Measurements from ENCODE around the gene SLC38A10. TPM values are rescaled to one million over a fixed set of nuclear protein-coding genes. Genes with fewer than 3 reads are reported as not detected.

Gene SLC38A10
- total and polyA plus RNA-seq, 2 of the 4 experiments (the other 2 are of a cell fraction) = 12.7 to 46.7 TPM

GRCh38 chr17:81232616-81233241 lies 62.4 kb downstream of the SLC38A10 start:
- no peak overlapping the region for H2AFZ ChIP-seq (replicated peaks; ENCODE audit: low read length, poor library complexity)
- H3K4me2 ChIP-seq (ENCODE audit: low read depth, low read length) = no peak overlapping the region
- H3K9me1 ChIP-seq (ENCODE audit: insufficient read depth, low read length) = 0 out of 2 replicates have a peak, but pooled peaks cover 4% of the 10 kb centered on the region
- in situ Hi-C loops (cut with MboI; ENCODE audit: low sequenced_read_pairs) = no loop called here
- H2BK20ac ChIP-seq (ENCODE audit: low read depth, low read length) = no peak overlapping the region
- peaks cover 31% of the 10 kb centered on the region for H4K20me1 ChIP-seq (ENCODE audit: insufficient read depth, low read length)
- ChIA-PET CTCF (no interaction called here), POLR2A (ENCODE audit: unreplicated experiment) (no interaction called here)
- peaks cover 9 to 44% of the 10 kb centered on the region in 2 experiments for H3K79me1 ChIP-seq (ENCODE audit: low read depth in 1 of 2, low read length in 2 of 2)
- intact Hi-C loops (cut with micrococcal nuclease) = no loop called here
- WGBS, 2 experiments (ENCODE audit: extremely low coverage in 2 of 2, insufficient read length in 1 of 2) = 98% methylated on average over 7 of the region's 19 CpGs; no CpG with 5 or more reads in 1 of the 2 experiments
- no peak for ATAC-seq (ENCODE audit: low read depth)
- H3K9me3 ChIP-seq (ENCODE audit: control insufficient read depth, insufficient read depth, low read length) = no peaks in the 10 kb centered on the region
- H4K8ac ChIP-seq (ENCODE audit: low read depth in 2 of 2, low read length in 2 of 2) = no peak overlapping the region
- H3K27ac ChIP-seq (ENCODE audit: insufficient read depth, low read length) = no peak overlapping the region
- H3K56ac ChIP-seq (ENCODE audit: extremely low read depth, insufficient read depth, low read length) = no peak overlapping the region
- no peak for DNase-seq
- no peaks in the 10 kb centered on the region for H3K27me3 ChIP-seq (ENCODE audit: control insufficient read depth, insufficient read depth, low read length)
- H3K4me1 ChIP-seq (ENCODE audit: control insufficient read depth, insufficient read depth, low read length) = peaks cover 5% of the 10 kb centered on the region; the same call in 1 of the 2 replicates
- BruUV-seq (replicated peaks) = no TSS peak
- no peak overlapping the region for H3K23ac ChIP-seq (ENCODE audit: low read depth, low read length)
- H3K4ac ChIP-seq (ENCODE audit: low read depth, low read length) = no peak overlapping the region
- no peak overlapping the region for H2BK120ac ChIP-seq (ENCODE audit: low read depth, low read length)
- H3K14ac ChIP-seq (replicated peaks; ENCODE audit: low read depth, low read length) = no peak overlapping the region
- H3K9ac ChIP-seq (ENCODE audit: low read depth, low read length) = no peak overlapping the region
- no peak overlapping the region for H4K5ac ChIP-seq (ENCODE audit: low read depth, low read length)
- no peak overlapping the region for H2BK15ac ChIP-seq (ENCODE audit: low read depth, low read length)
- no peak overlapping the region for H2BK5ac ChIP-seq (ENCODE audit: low read depth, low read length, poor library complexity, severe bottlenecking)
- H2AK5ac ChIP-seq (ENCODE audit: low read depth, low read length) = no peak overlapping the region
- TF ChIP-seq POLR2A (IDR thresholded peaks at IDR 0.05; ENCODE audit: low read depth, low read length) (no peak), CEBPB (IDR thresholded peaks at IDR 0.05; ENCODE audit: low read depth, low read length) (no peak), RCOR1 (IDR thresholded peaks at IDR 0.05; ENCODE audit: insufficient replicate concordance, low read length) (no peak), MAFK (IDR thresholded peaks at IDR 0.05; ENCODE audit: low read depth, low read length) (no peak), NFE2L2 (IDR thresholded peaks at IDR 0.05; ENCODE audit: low read depth, low read length) (no peak), ELK1 (IDR thresholded peaks at IDR 0.05; ENCODE audit: borderline replicate concordance, low read depth, low read length) (no peak), RFX5 (IDR thresholded peaks at IDR 0.05; ENCODE audit: low read depth, low read length) (no peak), USF2 (IDR thresholded peaks at IDR 0.05; ENCODE audit: low read depth, low read length) (no peak), CHD1 (IDR thresholded peaks at IDR 0.05; ENCODE audit: low read depth, low read length) (no peak), FOS (IDR thresholded peaks at IDR 0.05; ENCODE audit: low read depth, low read length) (no peak), RAD21 (IDR thresholded peaks at IDR 0.05; ENCODE audit: low read length) (no peak), SMC3 (IDR thresholded peaks at IDR 0.05; ENCODE audit: low read depth, low read length) (no peak), MXI1 (IDR thresholded peaks at IDR 0.05; ENCODE audit: borderline replicate concordance, low read depth, low read length) (no peak)
- no peak overlapping the region for H3K4me3 ChIP-seq (ENCODE audit: insufficient read depth, low read depth, low read length)
- H4K91ac ChIP-seq (ENCODE audit: insufficient read depth, low read depth, low read length) = no peak overlapping the region
- peaks cover 39% of the 10 kb centered on the region for H3K36me3 ChIP-seq (ENCODE audit: control insufficient read depth, insufficient read depth, low read length)
- no peak overlapping the region for H3K18ac ChIP-seq (ENCODE audit: low read depth, low read length)
- H2AK9ac ChIP-seq (replicated peaks; ENCODE audit: low read depth, low read length, poor library complexity) = no peak overlapping the region
- dilution Hi-C loops (cut with HindIII; ENCODE audit: low sequenced_read_pairs, unreplicated experiment) = no loop called here

Data from IMR-90 (cell line).